HG02678 (cell line): ENCODE measurements around the gene MRPL41.
"Not testable (repeated sequence)": the region's sequence is repeated elsewhere in the genome, so short reads cannot be mapped to it uniquely, and the experiment has no call there.

Experiments used
- ATAC-seq: cut with Tn5 transposase; IDR thresholded peaks from one replicate; pipeline ENCODE4 v1.9.1; 2021; ENCODE audit warnings: mild to moderate bottlenecking, moderate library complexity; ENCODE audit not compliant: unreplicated experiment

Gene MRPL41

DNA sequence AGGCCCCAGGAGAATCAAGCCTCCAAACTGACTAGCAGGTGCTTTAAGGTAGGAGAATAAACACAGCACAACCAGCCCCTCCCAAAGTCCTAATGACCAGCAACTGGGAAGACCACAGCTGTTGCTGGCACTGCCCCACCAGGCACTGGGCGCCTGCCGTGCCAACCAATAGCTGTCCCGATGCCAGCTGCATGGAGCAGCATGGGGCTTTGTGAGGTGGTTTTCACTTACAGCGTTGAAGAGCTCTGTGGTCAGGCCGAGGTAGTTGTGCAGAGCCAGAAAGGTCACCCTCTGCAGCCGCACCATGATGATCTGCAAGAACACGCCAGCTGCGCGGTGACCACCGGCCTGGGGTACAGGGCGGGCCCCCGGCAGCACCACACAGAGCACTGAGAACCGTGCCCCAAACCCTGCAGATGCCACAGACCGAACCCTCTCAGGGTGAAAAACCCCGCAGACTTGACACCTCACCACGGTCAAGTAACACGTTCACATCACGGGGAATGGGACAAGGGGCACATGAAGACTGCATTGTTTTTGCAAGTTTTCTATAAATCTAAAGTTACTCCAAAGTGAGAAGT, 30.2 kb upstream of the MRPL41 start:
- no peak for ATAC-seq

DNA sequence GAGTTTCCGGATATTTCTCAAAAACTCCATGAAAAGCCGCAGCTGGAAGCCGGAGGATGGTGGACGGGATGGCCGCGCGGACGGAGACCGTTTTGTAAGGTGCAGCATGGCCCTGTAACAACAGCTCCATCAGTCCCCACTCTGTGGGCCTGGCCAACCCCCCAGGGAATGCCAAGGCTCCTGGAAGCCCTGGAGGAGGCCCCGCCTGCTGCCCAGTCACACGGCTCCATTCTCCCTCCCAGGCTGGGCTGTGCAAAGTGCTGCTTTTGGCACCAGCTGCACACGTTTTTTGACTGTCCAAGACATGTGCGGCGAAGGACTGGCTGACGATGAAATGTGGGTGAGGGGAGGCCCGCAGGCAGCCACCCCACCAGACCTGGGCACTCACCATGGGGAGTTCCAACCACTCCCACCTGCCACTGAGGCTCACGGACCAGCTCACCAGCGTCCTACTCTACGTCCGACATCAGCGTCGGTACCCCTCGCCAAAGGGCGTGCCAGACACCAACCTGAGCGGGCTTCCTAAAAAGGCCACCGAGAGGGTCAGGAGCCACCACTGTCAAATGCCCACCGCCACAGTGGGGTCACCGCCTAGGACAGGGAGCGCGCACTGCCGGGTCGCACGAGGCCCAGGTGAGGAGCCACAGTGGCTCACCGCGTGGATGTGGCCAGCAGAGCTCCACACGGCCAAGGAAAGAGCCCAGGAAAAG, 28.8 kb upstream of the MRPL41 start:
- no peak for ATAC-seq

DNA sequence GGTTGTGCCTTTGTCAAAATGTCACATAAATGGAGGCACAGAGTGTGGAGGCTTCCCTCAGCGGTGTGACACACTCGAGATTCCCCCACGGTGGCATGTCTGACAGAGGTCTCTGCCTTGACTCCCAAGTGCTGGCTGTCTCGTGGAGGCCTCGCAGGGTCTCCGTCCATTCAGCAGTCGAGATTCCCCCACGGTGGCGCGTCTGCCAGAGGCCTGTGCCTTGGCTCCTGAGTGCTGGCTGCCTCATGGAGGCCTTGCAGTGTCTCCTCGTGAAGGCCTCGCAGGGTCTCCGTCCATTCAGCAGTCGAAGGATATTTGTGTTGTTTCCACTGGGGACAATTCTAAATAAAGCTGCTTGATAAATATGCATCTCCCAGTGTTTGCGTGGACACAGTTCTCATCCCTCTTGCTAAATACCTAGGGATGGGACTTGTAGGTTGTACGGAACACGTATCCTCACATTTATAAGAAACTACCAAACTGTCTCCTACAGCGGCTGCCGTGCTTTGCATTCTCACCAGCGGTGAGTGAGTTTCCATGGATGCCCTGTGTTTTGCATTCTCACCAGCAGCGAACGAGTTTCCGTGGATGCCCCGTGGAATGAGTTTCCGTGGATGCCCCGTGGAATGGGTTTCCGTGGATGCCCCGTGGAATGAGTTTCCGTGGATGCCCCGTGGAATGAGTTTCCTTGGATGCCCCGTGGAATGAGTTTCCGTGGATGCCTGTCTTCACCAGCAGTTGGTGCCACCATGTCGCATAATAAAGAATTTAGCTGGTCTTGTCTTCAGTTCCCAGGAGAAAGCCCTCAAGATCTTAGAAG, 27.3 kb upstream of the MRPL41 start:
- no peak for ATAC-seq

DNA sequence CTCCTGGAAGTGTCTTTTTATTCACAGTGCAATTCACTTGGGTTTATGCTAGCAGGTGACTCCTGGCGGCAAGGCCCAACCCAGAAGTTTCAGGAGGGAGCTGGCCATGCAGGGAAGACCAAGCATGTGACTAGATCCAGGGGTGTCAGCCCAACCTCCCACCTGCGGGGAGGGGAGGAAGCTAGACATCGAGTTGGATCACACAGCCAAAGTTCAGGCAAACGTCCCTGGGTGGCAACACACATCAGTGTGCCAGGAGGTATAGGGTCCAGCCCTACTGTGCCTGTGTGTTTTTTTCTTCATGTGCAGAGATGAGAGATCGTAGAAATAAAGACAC, 26.7 kb upstream of the MRPL41 start:
- no peak for ATAC-seq

DNA sequence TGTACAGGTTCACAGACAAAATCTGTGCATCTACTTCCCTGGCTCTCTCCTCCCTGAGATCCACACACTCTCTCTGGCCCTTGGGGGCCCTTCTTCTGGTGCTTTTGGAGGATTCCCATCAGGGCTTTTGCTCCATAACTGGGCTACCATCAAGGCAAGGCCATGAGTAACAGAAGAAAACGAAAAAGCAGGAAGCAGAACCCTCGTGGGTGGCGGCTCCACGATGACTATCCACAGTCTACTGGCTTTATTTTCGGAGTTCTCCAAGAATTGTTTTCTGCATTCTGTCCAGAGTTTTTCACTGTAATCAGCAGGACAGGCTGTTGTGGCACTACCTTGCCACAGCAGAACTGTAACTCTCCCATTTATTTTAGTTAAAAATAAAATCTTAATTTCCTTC, 21.3 kb upstream of the MRPL41 start:
- ATAC-seq: no peak

DNA sequence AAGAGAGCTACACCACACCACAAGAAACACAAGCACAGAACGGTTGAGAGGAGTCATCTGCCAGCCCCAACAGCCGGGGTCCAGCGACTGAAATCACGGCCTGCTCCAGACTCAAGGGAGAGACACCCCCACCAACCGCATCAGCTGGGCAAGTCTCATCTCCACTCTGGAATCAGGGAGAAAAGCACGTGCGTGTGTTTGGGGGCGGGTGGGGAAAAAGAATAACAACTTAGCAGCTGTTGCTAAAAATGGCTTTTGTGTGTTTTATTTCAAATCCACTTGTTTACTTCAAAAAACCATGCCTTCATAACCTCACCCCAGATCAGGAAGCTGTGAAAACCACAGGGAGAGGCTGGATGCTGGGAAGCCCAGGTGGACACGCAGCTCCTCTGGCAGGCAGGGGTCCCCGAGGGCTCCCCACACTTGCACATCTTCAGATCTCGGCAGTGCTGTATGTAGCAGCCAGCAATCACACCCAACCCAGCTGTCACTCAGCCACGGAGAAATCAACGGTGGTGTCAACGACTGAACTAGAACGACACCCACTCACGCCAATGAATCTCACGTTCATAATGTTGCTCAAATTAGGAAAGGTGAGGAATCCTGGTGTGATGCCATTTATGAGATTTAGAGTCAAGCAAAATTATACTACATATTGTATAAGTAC, 20.4 kb upstream of the MRPL41 start:
- ATAC-seq: no peak

DNA sequence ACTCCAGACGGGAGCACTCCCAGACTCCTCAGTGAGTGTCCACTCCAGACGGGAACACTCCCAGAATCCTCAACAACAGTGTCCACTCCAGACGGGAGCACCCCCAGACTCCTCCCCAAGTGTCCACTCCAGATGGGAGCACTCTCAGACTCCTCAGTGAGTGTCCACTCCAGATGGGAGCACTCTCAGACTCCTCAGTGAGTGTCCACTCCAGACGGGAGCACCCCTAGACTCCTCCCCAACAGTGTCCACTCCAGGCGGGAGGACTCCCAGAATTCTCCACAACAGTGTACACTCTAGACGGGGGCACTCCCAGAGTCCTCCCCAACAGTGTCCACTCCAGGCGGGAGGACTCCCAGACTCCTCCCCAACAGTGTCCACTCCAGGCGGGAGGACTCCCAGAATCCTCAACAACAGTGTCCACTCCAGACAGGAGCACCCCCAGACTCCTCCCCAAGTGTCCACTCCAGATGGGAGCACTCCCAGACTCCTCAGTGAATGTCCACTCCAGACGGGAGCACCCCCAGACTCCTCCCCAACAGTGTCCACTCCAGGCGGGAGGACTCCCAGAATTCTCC, 18.7 kb upstream of the MRPL41 start:
- ATAC-seq: not testable (repeated sequence)

DNA sequence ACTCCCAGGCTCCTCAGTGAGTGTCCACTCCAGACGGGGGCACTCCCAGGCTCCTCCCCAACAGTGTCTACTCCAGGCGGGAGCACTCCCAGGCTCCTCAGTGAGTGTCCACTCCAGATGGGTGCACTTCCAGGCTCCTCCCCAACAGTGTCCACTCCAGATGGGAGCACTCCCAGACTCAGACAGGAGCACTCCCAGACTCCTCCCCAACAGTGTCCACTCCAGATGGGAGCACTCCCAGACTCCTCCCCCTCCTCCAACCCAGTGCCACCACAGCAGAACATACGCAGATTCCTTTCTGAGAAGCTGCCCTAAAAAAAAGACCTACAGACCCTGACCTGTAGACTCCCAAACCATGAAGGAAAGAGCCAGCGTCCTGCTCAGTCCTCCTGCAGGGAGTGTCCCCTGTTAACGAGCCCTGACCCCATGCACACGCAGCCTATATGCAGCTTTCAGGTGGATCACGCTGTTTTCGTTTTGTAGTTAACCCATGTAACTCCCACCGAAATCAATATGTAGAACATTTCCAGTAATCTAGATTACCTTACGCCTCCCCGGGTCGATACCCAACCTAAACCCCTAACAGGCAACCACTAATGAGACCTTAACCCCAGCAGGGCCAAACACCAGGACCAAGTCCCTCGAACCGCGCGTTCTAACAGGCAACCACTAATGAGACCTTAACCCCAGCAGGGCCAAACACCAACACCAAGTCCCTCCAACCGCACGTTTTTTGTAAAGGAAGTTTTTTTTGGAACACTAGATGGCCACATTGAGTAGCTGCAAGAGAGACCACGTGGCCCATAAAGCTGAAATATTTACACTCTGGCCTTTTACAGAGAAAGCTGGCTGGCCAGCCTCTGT, 17.2 kb upstream of the MRPL41 start:
- no peak for ATAC-seq

DNA sequence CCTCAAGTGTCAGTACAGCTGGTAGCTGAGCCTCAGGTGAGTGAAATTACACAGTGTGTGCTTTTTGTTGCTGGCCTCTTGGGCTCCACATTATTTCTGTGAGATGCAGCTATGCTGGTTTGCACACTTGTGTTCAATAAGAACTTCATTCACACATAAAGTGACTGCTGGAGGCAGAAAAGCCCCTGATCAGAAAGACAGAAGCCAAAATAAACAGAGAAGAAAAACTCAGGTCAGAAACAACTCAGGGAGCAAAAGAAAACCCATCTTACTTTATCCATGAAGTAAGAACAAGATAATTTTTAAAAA, 16.6 kb upstream of the MRPL41 start:
- ATAC-seq: no peak

DNA sequence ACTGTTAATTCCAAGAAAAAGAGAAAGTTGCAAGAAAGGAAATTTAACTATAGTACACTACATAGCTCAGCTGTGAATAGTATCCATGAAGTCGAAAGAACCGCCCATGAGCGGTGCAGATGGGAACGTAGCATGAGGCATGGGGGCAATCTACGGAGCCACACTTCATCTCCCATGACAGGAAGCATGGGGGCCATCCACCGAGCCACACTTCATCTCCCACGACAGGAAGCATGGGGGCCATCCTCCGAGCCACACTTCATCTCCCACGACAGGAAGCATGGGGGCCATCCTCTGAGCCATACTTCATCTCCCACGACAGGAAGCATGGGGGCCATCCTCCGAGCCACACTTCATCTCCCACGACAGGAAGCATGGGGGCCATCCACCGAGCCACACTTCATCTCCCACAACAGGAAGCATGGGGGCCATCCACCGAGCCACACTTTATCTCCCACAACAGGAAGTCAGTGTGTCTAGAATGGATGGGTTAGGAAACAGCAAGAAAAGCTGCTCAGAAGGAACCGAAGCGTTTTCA, 15.0 kb upstream of the MRPL41 start:
- ATAC-seq: not testable (repeated sequence)

DNA sequence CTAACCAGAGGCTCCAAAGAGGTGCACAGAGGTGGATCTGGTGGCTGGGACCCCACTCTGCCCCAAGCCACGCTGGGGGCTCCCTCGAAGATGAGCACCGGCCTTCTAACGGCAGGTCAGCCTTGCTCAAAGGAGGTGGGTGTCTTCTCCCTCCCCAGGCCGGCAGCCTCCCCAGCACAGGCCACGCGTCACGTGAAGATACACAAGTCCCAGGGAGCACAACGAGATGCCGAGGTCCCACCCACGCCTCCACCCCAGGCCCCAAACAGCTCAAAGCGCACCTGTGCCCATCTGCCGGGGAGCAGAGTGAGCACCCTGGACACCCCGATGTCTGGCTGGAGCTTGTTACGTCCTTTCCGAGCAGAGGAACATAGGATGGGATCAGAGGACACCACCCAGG, 13.6 kb upstream of the MRPL41 start:
- no peak for ATAC-seq

DNA sequence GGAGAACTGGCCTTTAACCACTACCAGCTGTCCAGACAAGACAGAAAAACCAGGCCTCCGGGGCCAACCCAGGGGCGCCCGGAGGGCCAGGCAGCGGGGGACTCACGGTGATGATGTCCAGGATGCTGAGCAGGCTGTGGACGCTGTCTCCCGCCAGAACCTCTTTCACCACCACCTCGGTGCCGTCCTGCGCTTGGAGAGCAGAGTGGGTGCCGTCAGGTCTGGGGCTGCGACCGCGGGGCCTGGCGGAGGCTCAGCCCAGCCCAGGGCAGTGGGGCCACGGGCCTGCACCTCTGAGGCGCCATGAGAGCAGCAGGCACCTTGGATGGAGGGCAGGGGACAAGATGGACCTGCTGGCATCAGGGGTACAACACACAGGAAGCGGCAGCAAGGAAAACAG, 11.1 kb upstream of the MRPL41 start:
- no peak for ATAC-seq

DNA sequence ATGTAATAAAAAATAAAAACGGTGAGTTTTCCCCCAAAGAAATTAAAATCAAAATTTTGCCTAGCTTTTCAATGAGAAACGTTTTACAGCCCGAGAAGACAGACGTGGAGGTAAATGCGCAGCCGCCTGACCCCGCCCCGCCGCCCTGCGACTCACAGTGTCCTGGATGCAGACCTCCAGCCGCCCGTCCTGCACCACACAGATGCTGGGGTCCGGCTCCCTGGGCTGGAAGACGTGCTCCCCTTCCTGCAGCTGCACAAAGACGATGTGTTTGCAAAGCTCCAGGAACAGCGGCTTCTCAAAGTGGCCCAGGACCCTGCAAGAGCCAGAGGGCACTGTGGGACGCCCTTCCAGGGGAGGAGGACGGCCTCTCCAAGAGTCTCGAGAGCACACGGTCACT, 9.2 kb upstream of the MRPL41 start:
- no peak for ATAC-seq

DNA sequence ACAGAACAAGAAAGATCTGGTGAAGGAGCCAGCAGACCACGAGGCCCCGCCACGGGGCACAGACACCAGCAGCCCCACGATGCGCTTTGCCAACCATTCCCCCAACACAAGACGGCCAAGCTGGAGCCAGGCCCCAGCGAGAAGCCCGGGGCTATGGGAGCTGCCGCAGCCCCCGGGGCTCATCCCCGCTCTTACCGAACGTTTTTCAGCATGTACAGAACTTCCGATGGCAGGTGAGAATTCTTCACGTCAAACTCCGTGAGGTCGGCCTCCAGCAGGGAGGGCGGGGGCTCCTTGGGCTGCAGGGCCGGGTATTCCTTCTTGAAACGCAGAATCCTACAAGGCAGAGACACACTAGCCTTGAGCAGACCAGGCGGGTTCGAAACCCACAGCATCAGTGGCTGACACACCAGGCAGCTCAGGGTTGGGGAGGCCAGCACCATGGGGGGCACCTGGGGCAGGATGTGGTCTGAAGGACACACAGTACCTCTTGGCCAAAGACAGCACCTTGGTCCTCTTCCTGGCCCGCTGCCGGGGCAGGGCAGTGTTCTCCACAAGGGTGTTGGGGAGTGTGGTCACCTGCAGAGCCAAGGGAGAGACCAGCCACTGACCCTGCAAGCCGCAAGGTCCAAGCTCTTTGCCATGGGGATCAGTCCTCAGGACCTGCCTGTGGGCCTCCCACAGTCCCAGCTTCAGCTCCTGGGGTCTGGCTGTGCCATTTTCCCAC, 8.3 kb upstream of the MRPL41 start:
- no peak for ATAC-seq

DNA sequence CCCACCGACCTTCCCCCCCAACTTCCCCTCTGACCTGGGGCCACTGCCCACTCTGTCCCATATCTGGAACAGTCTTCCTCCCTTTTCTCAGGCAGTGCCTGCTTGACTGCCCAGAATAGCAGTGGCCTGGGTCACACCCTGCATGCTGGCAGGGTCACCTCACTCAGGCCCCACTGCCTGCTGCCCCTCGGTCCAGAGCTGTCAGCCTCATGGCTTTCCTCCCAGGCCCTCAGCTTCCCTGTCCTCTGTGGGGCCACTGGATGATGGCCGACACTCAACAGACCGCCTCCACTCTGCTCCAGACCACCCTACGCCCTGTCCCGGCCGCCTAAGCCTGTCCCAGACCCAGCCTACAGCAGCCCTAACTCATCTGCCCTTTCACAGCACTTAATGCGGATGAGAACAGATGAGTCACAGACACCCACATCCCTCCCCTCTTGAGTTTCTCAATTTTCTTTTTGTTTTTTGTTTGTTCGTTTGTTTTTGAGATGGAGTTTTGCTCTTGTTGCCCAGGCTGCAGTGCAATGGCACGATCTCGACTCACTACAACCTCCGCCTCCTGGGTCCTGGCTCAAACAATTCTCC, 7.4 kb upstream of the MRPL41 start:
- ATAC-seq: no peak

DNA sequence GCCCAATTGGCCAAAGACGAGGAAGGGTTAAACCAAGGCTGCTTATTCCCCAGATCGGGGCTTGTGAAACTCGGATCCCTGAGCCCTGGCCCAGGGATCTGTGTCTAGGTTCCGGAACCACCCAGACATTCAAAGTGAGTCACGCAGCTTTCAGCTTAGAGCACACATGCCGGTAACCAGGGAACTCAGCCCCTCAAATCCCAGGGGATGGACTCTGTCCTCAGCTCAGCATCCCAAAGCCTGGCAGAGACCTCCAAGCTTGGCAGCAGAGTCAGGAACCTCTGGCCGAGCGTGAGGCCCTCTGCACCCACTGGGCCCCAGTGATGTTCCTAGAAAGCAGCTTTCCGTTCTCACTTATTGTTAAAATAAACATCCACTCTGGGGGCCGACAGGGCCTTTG, 6.6 kb upstream of the MRPL41 start:
- no peak for ATAC-seq

DNA sequence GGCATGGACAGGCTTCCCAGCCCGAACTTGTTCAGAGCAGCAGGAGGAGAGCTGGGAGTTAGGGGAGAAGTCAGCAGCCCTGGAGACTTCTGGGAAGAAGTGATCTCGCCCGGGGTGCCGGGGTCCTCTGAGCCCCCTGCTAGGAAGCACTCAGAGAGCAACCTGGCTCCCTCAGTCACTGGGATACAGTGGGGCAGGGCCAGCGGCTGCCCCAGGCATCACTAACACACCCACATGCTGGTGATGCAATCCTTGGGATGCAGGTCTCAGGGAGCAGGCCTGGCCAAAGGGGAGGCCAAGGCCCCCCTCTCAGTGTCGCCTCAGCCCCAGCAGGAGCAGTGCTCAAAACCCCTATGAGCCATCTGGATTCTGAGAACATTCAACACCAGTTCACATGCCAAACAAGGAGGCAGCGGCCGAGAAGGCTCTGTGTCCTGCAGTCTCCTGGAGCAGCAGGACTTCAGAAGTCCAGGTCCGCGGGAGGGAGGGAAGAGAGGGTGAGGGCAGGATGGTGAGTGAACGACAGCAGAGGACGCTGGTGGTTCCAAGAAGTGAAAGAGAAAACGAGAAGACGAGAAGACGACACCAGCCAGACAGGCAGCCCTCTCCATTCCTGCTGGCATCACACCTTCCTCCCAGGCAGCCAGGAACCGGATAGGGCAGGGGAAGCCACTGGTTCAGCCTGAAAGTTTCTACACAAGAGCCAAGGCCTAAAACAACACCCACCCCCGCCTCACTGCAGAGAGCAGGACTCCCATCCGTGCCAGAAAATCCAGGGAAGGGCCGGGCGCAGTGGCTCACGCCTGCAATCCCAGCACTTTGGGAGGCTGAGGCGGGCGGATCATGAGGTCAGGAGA, 3.8 kb upstream of the MRPL41 start:
- no peak for ATAC-seq

DNA sequence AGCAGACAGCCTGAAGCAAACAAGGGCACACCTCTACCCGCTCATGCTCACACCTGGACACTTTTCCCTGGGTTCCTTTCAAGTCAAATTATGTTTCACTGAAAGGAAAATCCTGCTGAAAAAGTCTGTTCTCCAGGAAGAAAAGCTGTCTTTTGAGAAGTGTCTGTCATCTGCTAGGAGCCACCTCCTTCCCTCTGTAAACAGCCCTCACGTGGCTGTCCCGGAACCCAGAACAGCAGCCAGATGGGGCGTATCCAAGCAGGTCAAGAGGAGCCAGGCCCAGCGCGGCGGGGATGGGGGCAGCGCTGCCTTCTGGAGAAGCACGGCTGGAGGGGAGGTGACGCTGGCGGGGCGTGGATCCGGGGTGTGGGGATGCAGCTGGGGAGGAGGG, 1.5 kb upstream of the MRPL41 start, which contains the start of gene PNPLA7:
Gene PNPLA7 (minus strand): TSS at position 172 of the 391 bp plus-strand sequence. CDS start 205 bp downstream, outside the sequence.
- no peak for ATAC-seq
